SK-N-SH (cell line): ENCODE data around the gene IRAK3. TPM values are rescaled to one million over a fixed set of nuclear protein-coding genes. Genes with fewer than 3 reads are reported as not detected.

Source experiments
- CTCF ChIA-PET: fragments of 300-600, 350-600 bp; formaldehyde crosslinking; extraction: SDS; loops from one replicate; lab custom pipeline; 2021; lab: Yijun Ruan, JAX
- POLR2A ChIA-PET: fragments of 350-600 bp; sonication (Branson Sonifier 250); formaldehyde crosslinking; extraction: SDS; loops from one replicate; lab custom pipeline; 2020; ENCODE audit warnings: antibody characterized with exemption, inconsistent platforms; lab: Yijun Ruan, JAX
- DNase-seq: peaks from one replicate; pipeline ENCODE4 v3.0.0; 2012
- H2AFZ ChIP-seq: fragments of 200-600 bp; sonication (generic); 2 replicates; pipeline ENCODE4 v1.8.1; 2016; ENCODE audit warnings: antibody characterized with exemption, mild to moderate bottlenecking, low read depth
- H3F3A ChIP-seq: fragments of 200-600 bp; sonication (generic); replicated peaks from 2 replicates; pipeline ENCODE3; 2016; ENCODE audit warnings: antibody characterized with exemption, mild to moderate bottlenecking; ENCODE audit not compliant: insufficient read depth
- H3K27ac ChIP-seq, 2 experiments: fragments of 200-500 bp in 1 of 2; fragments of 200-600 bp in 1 of 2; sonication (Bioruptor generic) in 1 of 2; sonication (generic), shearing (Covaris generic) in 1 of 2; 2 replicates each; pipeline versions ENCODE4 v1.5.1 to v1.6.1; 2014 to 2016; ENCODE audit warnings: low read depth in 2 of 2, inconsistent platforms in 1 of 2, low read length in 1 of 2, mild to moderate bottlenecking in 1 of 2, mixed read lengths in 1 of 2
- H3K27me3 ChIP-seq: fragments of 200-600 bp; sonication (generic), shearing (Covaris generic); 2 replicates; pipeline ENCODE4 v1.6.1; 2016; ENCODE audit warnings: mixed run types; ENCODE audit not compliant: insufficient read depth
- H3K36me3 ChIP-seq, 2 experiments: fragments of 200-500 bp in 1 of 2; fragments of 200-600 bp in 1 of 2; sonication (Bioruptor generic) in 1 of 2; sonication (generic) in 1 of 2; replicated peaks in 1 of 2; 2 replicates each; pipeline versions ENCODE3 to v1.5.1; 2014 to 2016; ENCODE audit warnings: low read length in 1 of 2, mild to moderate bottlenecking in 1 of 2; ENCODE audit not compliant: insufficient read depth in 2 of 2, control insufficient read depth in 1 of 2
- H3K4me1 ChIP-seq, 2 experiments: fragments of 200-500 bp in 1 of 2; fragments of 200-600 bp in 1 of 2; sonication (Bioruptor generic) in 1 of 2; sonication (generic), shearing (Covaris generic) in 1 of 2; 2 replicates each; pipeline versions ENCODE4 v1.5.1 to v1.6.1; 2014 to 2016; ENCODE audit warnings: low read depth in 1 of 2, low read length in 1 of 2, mixed run types in 1 of 2; ENCODE audit not compliant: insufficient read depth in 2 of 2, control insufficient read depth in 1 of 2
- H3K4me2 ChIP-seq: fragments of 200-600 bp; sonication (generic), shearing (Covaris generic); 2 replicates; pipeline ENCODE4 v1.6.1; 2017; ENCODE audit warnings: mixed run types
- H3K4me3 ChIP-seq, 2 experiments: fragments of 200-500 bp in 1 of 2; fragments of 200-600 bp in 1 of 2; sonication (Bioruptor generic) in 1 of 2; sonication (generic), shearing (Covaris generic) in 1 of 2; 2 replicates each; pipeline versions ENCODE4 v1.5.1 to v1.8.1; 2014 to 2016; ENCODE audit warnings: low read depth in 2 of 2, inconsistent platforms in 1 of 2, low read length in 1 of 2, mild to moderate bottlenecking in 1 of 2, mixed read lengths in 1 of 2, moderate library complexity in 1 of 2
- H3K79me2 ChIP-seq: fragments of 200-600 bp; sonication (generic); 2 replicates; pipeline ENCODE4 v1.8.1; 2017; ENCODE audit warnings: mild to moderate bottlenecking; ENCODE audit not compliant: insufficient read depth
- H3K9ac ChIP-seq: fragments of 200-600 bp; sonication (generic); 2 replicates; pipeline ENCODE4 v1.6.1; 2017; ENCODE audit warnings: mixed run types
- H3K9me2 ChIP-seq: fragments of 200-600 bp; sonication (generic); 2 replicates; pipeline ENCODE4 v1.6.1; 2017; ENCODE audit warnings: mixed run types
- H3K9me3 ChIP-seq: fragments of 200-600 bp; sonication (generic); 2 replicates; pipeline ENCODE4 v1.6.1; 2017; ENCODE audit warnings: mixed run types, mild to moderate bottlenecking, moderate library complexity
- H4K20me1 ChIP-seq: fragments of 200-600 bp; sonication (generic); 2 replicates; pipeline ENCODE4 v1.6.1; 2017; ENCODE audit warnings: mild to moderate bottlenecking, mixed run types; ENCODE audit not compliant: insufficient read depth
- CHD2 ChIP-seq: fragments of 150-350 bp; IDR thresholded peaks from 2 replicates; pipeline ENCODE4 v1.6.1; 2018; ENCODE audit warnings: low read length; ENCODE audit not compliant: partially characterized antibody
- ELF1 ChIP-seq: IDR thresholded peaks from 2 replicates; pipeline ENCODE4 v1.4.0; 2012
- EP300 ChIP-seq, 2 experiments: IDR thresholded peaks; 2 replicates each; pipeline versions ENCODE4 v1.4.0 to v1.6.1; 2012; ENCODE audit warnings: borderline replicate concordance in 1 of 2, low read depth in 1 of 2, low read length in 1 of 2
- FOSL2 ChIP-seq: IDR thresholded peaks from 2 replicates; pipeline ENCODE4 v1.4.0; 2012; ENCODE audit warnings: low read depth, mild to moderate bottlenecking, moderate library complexity, borderline replicate concordance
- FOXM1 ChIP-seq: IDR thresholded peaks from 2 replicates; pipeline ENCODE4 v1.4.0; 2012; ENCODE audit warnings: low read depth, mild to moderate bottlenecking
- MEF2A ChIP-seq: IDR thresholded peaks from 2 replicates; pipeline ENCODE4 v1.4.0; 2012; ENCODE audit warnings: low read depth, borderline replicate concordance
- MXI1 ChIP-seq: IDR thresholded peaks from 2 replicates; pipeline ENCODE4 v1.6.1; 2012; ENCODE audit warnings: mild to moderate bottlenecking, low read depth, low read length, improper control_type of control experiment
- NRF1 ChIP-seq: IDR thresholded peaks from 2 replicates; pipeline ENCODE4 v1.6.1; 2012; ENCODE audit warnings: low read depth, mild to moderate bottlenecking, low read length
- POLR2AphosphoS5 ChIP-seq: IDR thresholded peaks from 2 replicates; pipeline ENCODE4 v1.6.1; 2012; ENCODE audit warnings: low read depth, low read length
- SMC3 ChIP-seq: IDR thresholded peaks from 2 replicates; pipeline ENCODE4 v1.6.1; 2012; ENCODE audit warnings: low read depth, low read length, improper control_type of control experiment
- TCF12 ChIP-seq: IDR thresholded peaks from 2 replicates; pipeline ENCODE4 v1.4.0; 2012
- WGBS: methylation state at CpG from one replicate; pipeline ENCODE4 v1.1.6; 2017; ENCODE audit warnings: low lambda C conversion rate; 5-methylcytosine and 5-hydroxymethylcytosine counted together
- polyA plus RNA-seq, 3 experiments: library from polyadenylated mRNA; depleted of rRNA; stranded (reverse); fragments of >200 nt; gene quantifications; 2 replicates each; pipeline ENCODE4 v1.2.3, GENCODE V29; 2012
- TF ChIP-seq, protein P1 (sequence below): IDR thresholded peaks from 2 replicates; pipeline ENCODE4 v1.4.0; 2012; ENCODE audit warnings: low read depth, borderline replicate concordance
- TF ChIP-seq, protein P2 (sequence below): IDR thresholded peaks from 2 replicates; pipeline ENCODE4; 2012
- TF ChIP-seq, protein P3 (sequence below): fragments of 150-350 bp; IDR thresholded peaks from 2 replicates; pipeline ENCODE4 v1.6.1; 2017; ENCODE audit warnings: antibody characterized with exemption, low read length, low read depth, borderline replicate concordance
- TF ChIP-seq, protein P4 (sequence below): IDR thresholded peaks from 2 replicates; pipeline ENCODE4 v1.4.0; 2012; ENCODE audit warnings: low read depth, borderline replicate concordance
- TF ChIP-seq, protein P5 (sequence below): fragments of 200-600 bp; sonication (generic); IDR thresholded peaks from 2 replicates; pipeline ENCODE4 v1.6.1; 2017; ENCODE audit warnings: antibody characterized with exemption, mild to moderate bottlenecking, moderate library complexity

Gene IRAK3
- polyA plus RNA-seq, 1 of the 3 experiments (the other 2 are of a cell fraction), result not detected

DNA sequence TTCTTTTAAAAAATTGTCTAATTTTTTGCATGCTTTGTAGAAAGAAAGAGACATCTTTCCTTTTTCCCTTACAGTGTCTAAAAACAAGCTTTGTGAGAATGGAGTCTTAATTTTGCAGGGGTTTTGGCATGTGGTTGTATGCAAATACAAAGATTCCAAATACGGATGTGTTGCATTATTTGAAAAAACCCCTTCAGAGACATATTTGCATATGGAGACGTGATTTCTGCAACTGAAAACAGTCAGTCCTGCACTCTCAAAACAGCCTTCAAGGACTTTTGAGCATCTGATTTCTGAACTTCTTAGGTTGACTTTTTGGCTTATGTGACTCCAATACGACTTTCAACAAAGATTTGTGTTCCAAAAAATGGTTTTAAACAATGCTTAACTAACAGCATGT, 7.8 kb downstream of the IRAK3 start:
- 23% methylated on average over 3 of the region's 3 CpGs for WGBS
- Histone ChIP-seq H3K27ac (no peak overlapping the region), H3K27me3 (peaks cover 31% of the 10 kb centered on the region; the same call in 1 of the 2 replicates), H4K20me1 (no peaks in the 10 kb centered on the region), H3K36me3 (no peaks in the 10 kb centered on the region), H3K9me3 (no peaks in the 10 kb centered on the region), H3K4me1 (no peaks in the 10 kb centered on the region), H2AFZ (no peak overlapping the region), H3K4me3 (no peak overlapping the region), H3K4me2 (no peak overlapping the region), H3K79me2 (no peaks in the 10 kb centered on the region), H3K9me2 (no peaks in the 10 kb centered on the region), H3K9ac (no peak overlapping the region), H3F3A (no peaks in the 10 kb centered on the region)
- no peak for DNase-seq
- TF ChIP-seq MXI1 (no peak), CHD2 (no peak), EP300 (IDR thresholded peaks at IDR 0.05; ENCODE audit: borderline replicate concordance in 1 of 2, low read depth in 1 of 2, low read length in 1 of 2) (no peak), FOXM1 (no peak), POLR2AphosphoS5 (no peak), FOSL2 (no peak), TCF12 (no peak), ELF1 (no peak), MEF2A (no peak), NRF1 (no peak), SMC3 (no peak)
- TF ChIP-seq, protein P1, sequence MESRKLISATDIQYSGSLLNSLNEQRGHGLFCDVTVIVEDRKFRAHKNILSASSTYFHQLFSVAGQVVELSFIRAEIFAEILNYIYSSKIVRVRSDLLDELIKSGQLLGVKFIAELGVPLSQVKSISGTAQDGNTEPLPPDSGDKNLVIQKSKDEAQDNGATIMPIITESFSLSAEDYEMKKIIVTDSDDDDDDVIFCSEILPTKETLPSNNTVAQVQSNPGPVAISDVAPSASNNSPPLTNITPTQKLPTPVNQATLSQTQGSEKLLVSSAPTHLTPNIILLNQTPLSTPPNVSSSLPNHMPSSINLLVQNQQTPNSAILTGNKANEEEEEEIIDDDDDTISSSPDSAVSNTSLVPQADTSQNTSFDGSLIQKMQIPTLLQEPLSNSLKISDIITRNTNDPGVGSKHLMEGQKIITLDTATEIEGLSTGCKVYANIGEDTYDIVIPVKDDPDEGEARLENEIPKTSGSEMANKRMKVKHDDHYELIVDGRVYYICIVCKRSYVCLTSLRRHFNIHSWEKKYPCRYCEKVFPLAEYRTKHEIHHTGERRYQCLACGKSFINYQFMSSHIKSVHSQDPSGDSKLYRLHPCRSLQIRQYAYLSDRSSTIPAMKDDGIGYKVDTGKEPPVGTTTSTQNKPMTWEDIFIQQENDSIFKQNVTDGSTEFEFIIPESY, result no peak
- TF ChIP-seq, protein P2, sequence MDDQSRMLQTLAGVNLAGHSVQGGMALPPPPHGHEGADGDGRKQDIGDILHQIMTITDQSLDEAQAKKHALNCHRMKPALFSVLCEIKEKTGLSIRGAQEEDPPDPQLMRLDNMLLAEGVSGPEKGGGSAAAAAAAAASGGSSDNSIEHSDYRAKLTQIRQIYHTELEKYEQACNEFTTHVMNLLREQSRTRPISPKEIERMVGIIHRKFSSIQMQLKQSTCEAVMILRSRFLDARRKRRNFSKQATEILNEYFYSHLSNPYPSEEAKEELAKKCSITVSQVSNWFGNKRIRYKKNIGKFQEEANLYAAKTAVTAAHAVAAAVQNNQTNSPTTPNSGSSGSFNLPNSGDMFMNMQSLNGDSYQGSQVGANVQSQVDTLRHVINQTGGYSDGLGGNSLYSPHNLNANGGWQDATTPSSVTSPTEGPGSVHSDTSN, result no peak
- TF ChIP-seq, protein P3, sequence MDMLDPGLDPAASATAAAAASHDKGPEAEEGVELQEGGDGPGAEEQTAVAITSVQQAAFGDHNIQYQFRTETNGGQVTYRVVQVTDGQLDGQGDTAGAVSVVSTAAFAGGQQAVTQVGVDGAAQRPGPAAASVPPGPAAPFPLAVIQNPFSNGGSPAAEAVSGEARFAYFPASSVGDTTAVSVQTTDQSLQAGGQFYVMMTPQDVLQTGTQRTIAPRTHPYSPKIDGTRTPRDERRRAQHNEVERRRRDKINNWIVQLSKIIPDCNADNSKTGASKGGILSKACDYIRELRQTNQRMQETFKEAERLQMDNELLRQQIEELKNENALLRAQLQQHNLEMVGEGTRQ, result no peak
- TF ChIP-seq, protein P4, sequence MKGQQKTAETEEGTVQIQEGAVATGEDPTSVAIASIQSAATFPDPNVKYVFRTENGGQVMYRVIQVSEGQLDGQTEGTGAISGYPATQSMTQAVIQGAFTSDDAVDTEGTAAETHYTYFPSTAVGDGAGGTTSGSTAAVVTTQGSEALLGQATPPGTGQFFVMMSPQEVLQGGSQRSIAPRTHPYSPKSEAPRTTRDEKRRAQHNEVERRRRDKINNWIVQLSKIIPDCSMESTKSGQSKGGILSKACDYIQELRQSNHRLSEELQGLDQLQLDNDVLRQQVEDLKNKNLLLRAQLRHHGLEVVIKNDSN, result no peak
- TF ChIP-seq, protein P5, sequence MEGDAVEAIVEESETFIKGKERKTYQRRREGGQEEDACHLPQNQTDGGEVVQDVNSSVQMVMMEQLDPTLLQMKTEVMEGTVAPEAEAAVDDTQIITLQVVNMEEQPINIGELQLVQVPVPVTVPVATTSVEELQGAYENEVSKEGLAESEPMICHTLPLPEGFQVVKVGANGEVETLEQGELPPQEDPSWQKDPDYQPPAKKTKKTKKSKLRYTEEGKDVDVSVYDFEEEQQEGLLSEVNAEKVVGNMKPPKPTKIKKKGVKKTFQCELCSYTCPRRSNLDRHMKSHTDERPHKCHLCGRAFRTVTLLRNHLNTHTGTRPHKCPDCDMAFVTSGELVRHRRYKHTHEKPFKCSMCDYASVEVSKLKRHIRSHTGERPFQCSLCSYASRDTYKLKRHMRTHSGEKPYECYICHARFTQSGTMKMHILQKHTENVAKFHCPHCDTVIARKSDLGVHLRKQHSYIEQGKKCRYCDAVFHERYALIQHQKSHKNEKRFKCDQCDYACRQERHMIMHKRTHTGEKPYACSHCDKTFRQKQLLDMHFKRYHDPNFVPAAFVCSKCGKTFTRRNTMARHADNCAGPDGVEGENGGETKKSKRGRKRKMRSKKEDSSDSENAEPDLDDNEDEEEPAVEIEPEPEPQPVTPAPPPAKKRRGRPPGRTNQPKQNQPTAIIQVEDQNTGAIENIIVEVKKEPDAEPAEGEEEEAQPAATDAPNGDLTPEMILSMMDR, result no peak
- POLR2A ChIA-PET, result no interaction called here
- CTCF ChIA-PET, result interaction anchor here (1.4 kb wide), 1 partner anchor 9 kb away, joined by 3 read pairs; no protein-coding TSS in a partner anchor
